Stimulated activated CD8-positive, alpha-beta memory T cell treated with anti-CD3 and anti-CD28 coated beads, Interleukin-4, amount 100 ng/mL, for 48 hours (primary cell): ENCODE results near the gene MGMT.

Experiments
- DNase-seq: peaks from one replicate; pipeline ENCODE4 v3.0.0-alpha.2; 2020

Gene MGMT

DNA sequence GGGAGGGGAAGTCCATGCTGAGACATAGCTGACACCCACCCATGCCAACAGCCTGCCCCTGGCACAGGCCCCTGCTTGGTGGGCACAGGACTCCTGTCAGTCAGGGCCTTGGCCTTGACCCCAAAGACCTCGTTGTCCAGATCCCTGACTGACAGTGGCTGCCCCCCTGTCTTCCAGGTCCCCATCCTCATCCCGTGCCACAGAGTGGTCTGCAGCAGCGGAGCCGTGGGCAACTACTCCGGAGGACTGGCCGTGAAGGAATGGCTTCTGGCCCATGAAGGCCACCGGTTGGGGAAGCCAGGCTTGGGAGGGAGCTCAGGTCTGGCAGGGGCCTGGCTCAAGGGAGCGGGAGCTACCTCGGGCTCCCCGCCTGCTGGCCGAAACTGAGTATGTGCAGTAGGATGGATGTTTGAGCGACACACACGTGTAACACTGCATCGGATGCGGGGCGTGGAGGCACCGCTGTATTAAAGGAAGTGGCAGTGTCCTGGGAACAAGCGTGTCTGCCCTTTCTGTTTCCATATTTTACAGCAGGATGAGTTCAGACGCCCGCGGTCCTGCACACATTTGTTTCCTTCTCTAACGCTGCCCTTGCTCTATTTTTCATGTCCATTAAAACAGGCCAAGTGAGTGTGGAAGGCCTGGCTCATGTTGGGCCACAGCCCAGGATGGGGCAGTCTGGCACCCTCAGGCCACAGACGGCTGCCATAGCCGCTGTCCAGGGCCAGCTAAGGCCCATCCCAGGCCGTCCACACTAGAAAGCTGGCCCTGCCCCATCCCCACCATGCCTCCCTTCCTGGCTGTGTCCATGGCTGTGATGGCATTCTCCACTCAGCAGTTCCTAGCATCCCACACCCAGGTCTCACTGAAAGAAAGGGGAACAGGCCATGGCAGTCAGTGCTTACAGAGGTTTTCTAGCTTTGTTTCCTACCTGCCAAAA, 299.8 kb downstream of the MGMT start:
- peak; percentile 14 for DNase-seq

DNA sequence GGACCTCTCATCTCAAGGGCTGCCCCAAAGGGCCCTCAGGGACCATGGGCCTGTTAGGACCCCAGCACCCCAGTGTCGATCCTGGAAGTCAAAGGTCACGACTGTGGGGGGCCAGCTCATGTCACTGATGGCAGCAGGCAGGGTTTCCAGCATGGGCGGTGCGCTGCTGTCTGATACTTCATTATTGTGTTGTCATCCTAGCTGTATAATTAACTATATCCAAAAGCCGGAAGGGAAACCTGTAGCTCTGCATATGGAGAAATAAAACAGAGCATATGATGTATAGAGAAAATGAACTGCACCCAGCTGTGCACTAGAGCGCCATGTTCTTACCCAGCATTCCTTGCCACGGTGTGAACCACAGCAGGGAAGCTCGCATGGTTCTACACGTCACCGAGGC, 300.7 kb downstream of the MGMT start:
- no peak for DNase-seq

GRCh38 chr10:129768437-129769355, 301.7 kb downstream of the MGMT start:
- peak; percentile 17 for DNase-seq

GRCh38 chr10:129769381-129770116, 302.5 kb downstream of the MGMT start:
- DNase-seq = peak; percentile 14

DNA sequence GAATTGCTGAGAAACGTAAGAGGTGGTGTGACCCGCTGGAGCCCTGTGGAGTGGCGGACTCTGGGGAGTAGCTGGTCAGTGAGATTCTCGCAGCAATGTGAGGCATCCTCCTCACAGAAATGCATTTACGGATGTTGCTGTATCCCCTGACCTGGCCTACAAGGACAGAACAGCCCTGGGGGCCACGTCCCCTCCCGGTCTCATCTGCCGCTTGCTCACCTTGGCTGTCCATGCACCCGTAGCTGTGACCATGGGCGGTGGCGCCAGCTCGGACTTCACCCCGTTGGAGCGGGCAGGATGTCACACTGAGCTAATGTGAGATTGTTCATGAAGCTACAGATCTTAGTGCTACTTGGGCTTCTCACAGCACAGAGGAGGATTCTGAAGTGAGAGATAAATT, 303.2 kb downstream of the MGMT start:
- DNase-seq = peak; percentile 7

- peak; percentile 14 for DNase-seq
Measured at GRCh38 chr10:129771024-129771423, 304.0 kb downstream of the MGMT start.

DNA sequence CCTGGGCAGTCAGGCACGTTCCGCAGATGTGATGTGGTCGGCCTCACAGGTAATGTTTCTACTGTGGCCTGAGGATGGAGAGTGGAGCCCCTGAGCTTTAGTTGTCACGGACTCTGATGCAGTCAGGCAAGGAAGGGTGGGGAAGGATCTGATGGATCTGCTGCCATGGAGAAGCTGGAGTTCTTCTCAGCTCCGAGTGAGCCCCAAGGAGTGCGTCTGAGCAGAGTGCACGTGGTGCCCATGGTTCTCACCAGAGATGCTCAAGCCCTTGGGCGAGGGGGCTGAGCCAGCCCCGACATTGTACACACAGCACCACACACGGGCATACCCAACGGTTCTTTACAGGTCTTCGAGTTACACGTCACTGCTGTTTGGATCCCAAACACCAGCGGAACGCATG, 304.5 kb downstream of the MGMT start:
- peak; percentile 13 for DNase-seq

DNA sequence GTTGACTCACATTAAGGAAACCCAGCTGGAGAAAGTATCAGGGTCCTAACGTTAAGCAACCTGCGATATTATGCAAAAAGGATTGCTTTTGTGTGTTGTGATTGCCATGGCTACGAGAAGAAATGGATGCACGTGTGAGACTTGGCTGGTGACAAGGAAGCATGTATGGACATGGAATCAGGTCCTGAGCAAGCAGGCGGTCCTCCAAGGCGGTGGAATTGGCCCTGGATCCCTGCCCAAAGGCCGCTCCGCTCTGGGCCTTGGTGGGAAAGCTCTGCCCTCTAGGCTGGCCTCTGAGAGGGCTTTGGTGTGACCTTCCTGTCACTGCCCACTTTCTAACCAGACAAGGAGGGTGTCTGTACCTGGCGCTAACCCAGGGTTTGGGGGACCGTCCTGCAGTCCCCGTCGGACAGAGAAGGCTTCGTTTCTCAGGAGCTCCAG, 305.0 kb downstream of the MGMT start:
- no peak for DNase-seq

GRCh38 chr10:129772468-129773358, 305.7 kb downstream of the MGMT start:
- DNase-seq = peak; percentile 7

- peak; percentile 19 for DNase-seq
Measured at GRCh38 chr10:129773359-129773990, 306.4 kb downstream of the MGMT start.

DNA sequence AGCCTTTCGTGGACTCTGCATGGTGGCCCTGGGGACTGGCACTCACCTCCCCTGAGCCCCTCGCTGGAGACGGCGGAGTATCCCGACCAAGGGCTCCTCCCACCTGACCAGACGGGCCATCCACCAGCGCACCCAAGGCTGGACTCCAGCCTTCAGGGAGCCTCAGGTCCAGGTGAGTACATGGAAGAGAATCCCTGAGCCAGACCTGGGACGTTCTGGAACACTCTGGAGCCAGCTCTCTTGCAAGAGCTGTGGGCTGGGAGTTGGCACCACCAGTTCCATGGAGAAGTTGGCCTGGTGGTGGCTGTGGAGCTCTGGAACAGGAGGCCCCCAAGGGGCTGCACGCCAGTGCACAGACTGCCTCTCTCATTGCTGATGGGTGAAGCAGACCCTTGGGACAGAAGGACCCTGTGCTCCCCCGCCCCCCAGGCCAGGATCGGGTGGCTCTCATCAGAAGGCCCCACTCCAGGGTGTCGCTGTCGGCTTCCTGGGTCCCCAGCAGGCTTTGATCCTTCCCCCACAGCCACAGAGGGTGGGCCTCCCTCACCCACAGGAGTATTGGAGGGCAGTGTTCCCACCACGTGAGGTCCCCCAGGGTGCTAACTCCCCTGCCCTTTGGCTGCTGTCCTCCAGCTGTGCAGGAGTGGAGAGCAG, 307.2 kb downstream of the MGMT start:
- peak; percentile 16 for DNase-seq

DNA sequence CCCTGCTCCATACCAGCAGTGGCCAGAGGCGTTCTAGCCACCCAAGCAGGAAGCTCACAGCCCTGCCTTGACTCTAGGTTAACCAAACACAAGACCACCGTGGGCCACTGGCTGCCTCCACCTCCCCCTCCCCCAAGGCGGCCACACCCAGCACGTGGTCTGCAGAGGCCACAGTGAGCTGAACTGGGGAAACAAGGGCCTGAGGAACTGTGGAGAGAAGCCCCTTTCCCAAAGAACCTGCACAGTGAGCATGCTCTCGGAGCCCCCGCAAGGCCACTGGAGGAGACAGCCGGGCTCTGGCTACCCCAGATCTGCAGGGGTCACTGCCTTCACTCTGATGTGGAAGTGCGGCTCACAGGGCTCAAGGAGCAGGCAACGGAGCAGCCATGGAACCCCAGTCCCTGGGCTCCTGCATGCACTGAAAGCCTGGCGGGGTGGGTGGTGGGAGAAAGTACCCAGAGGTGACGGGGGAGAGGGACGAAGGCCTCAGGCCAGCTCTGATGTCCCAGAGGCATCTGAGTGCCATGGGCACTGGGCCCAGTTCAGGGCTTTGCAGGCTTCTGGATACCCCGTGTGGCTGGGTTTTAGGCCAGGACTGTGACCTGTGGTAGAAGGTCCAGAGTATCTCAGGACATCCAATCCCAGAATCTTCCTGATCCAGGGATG, 307.8 kb downstream of the MGMT start:
- DNase-seq = no peak

DNA sequence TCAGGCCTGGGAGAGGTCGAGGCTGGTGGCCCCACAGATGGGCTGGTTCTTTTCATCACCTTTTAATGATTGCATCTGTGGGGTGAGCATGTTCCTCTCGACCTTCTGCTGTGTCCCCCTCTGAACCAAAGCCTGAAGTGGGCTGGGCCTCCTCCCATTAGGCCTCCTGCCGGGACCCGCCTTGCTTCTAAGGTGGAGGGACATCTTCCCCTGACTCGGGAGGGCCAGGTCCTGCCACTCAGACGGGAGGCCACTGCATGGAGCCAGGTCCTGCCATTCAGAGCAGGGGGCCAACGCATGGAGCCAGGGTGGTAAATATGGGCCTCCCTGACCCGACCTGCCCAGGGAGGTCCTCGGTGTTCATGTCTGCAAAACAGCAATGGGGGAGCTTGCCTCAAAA, 308.6 kb downstream of the MGMT start:
- DNase-seq = no peak

GRCh38 chr10:129777687-129778086, 310.6 kb downstream of the MGMT start:
- DNase-seq = no peak

DNA sequence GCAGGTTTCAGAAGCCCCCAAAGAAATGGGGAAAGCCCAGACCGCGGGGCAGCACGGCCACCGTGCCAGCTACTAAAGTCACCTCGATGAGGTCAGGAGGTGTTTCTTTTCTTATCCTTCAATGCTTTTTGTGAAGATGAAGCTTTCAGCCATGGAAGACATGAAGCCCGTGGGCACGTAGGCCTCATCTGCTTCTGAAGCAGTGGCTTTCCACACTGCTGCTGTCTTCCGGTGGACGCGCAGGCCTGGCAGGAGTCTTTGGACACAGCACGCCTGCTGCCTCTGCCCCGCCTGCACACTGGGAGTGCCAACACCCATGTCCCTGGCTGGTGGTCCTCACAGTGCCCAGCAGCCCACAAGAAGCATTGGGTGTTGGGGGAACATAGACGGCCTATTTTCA, 311.5 kb downstream of the MGMT start:
- DNase-seq = no peak

- no peak for DNase-seq
Measured at GRCh38 chr10:129779126-129780111, 312.4 kb downstream of the MGMT start.

DNA sequence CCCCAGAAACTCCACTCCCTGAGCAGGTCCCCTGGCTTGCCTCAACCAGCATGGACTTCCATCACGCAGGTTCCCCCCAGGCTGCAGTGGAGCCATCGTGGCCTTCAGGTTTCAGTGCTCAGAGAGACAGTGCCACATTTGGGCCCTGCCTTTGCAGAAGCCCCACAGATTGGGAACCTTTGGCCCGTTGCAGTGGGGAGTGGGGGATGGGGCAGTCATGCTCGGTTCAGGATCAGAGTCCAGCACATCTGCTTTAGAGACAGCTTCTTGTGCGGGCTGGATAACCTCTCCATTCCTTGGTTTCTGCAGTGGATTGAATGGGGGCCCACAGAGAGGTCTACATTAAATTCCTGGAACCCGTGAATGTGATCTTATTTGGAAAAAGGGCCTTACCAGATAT, 313.2 kb downstream of the MGMT start:
- DNase-seq = no peak

DNA sequence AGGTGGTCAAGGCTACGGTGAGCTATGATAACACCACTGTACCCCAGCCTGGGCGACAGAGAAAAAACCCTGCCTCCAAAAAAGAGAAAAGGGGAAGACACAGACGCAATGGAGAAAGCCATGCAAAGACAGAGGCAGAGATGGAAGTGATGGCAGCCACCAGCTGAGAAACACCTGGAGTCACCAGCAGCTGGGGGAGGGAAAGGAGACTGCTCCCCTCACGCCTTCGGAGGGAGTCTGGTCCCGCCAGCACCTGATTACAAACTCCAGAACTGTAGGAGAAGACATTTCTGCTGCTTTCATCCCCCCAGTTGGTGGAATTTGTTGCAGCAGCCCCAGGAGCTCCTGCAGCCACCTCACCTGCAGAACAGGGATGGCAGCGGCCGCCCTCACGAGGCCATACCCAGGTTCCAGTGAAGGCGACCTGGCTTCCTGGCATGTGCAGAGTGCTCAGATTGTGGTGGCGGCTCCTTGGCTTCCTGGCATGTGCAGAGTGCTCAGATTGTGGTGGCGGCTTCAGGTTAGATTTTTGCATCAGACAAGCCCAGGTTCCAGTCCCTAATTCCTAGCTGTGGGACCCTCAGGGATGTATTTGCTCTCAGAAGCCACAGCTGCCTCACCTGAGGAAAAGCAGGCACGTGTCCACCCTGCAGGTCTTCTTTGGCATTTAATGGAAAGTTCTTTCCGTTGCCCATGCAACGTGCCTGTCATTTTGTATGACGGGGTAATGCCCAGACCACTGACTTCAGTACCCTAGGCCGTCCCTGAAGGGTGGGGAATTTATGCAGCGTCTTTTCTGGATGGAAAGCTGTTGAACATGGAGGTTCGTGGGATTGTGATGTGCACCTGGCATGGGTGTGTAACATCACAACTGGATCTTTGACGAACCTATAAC, 314.1 kb downstream of the MGMT start:
- no peak for DNase-seq
